Gastroesophageal sphincter (tissue), 4 donors: Measurements from ENCODE around the gene ZMIZ1. TPM values are rescaled to one million over a fixed set of nuclear protein-coding genes. Genes with fewer than 3 reads are reported as not detected.

Experiments
- ATAC-seq: fragments of 150-250 bp; one replicate; pipeline ENCODE4 v1.9.1; 2016; ENCODE audit warnings: mild to moderate bottlenecking, moderate library complexity
- H3K27ac ChIP-seq, 4 donors: fragments of 200-600 bp; sonication (generic) in 3 of 4; 1 replicate in 3 of 4; 2 replicates in 1 of 4; pipeline ENCODE4 v1.5.1; 2016 to 2019
- H3K27me3 ChIP-seq: fragments of 200-600 bp; sonication (generic); one replicate; pipeline ENCODE4 v1.5.1; 2019
- H3K36me3 ChIP-seq, 2 donors: fragments of 200-600 bp; sonication (generic); one replicate each; pipeline ENCODE4 v1.5.1; 2019; ENCODE audit warnings: control low read depth in 1 of 2
- H3K4me1 ChIP-seq, 3 donors: fragments of 200-600 bp; sonication (generic); 1 replicate in 2 of 3; 2 replicates in 1 of 3; pipeline ENCODE4 v1.5.1; 2016 to 2019; ENCODE audit warnings: control low read depth in 2 of 3
- H3K4me3 ChIP-seq, 2 donors: fragments of 200-600 bp; sonication (generic); one replicate each; pipeline ENCODE4 v1.5.1; 2019; ENCODE audit warnings: mild to moderate bottlenecking in 1 of 2, moderate library complexity in 1 of 2
- H3K9me3 ChIP-seq, 3 donors: fragments of 200-600 bp; sonication (generic); one replicate each; pipeline ENCODE4 v1.5.1; 2017 to 2019; ENCODE audit warnings: control low read depth in 2 of 3
- EP300 ChIP-seq: sonication (generic); formaldehyde crosslinking; IDR thresholded peaks from one replicate; pipeline ENCODE4 v1.6.1; 2017; ENCODE audit warnings: antibody characterized with exemption, mild to moderate bottlenecking
- POLR2A ChIP-seq, 2 donors: fragments of 450-650 bp; IDR thresholded peaks; one replicate each; pipeline ENCODE4 v1.6.1; 2017; ENCODE audit warnings: antibody characterized with exemption in 2 of 2, mild to moderate bottlenecking in 2 of 2, moderate library complexity in 1 of 2
- POLR2AphosphoS5 ChIP-seq: sonication (generic); formaldehyde crosslinking; IDR thresholded peaks from one replicate; pipeline ENCODE4 v1.6.1; 2017; ENCODE audit warnings: antibody characterized with exemption
- WGBS, 2 donors: methylation state at CpG; one replicate each; pipeline ENCODE4 v1.1.5; 2018; ENCODE audit warnings: low coverage in 1 of 2; 5-methylcytosine and 5-hydroxymethylcytosine counted together
- total RNA-seq, 4 donors: library from RNA; depleted of rRNA; stranded (reverse); fragments of >200 nt; gene quantifications; one replicate each; pipeline ENCODE4 v1.1.0, GENCODE V29; 2016
- TF ChIP-seq, protein P1 (sequence below), 4 experiments: fragments of 200-600 bp in 2 of 4; fragments of 450-650 bp in 2 of 4; sonication (generic) in 1 of 4; IDR thresholded peaks; one replicate each; pipeline ENCODE4 v1.5.1; 2017 to 2019; ENCODE audit warnings: antibody characterized with exemption in 4 of 4, mild to moderate bottlenecking in 2 of 4, moderate library complexity in 2 of 4

ZMIZ1 gene
- total RNA-seq, 4 donors from 2014 or later, result 36.3 to 79.2 (median 67.1) TPM

DNA sequence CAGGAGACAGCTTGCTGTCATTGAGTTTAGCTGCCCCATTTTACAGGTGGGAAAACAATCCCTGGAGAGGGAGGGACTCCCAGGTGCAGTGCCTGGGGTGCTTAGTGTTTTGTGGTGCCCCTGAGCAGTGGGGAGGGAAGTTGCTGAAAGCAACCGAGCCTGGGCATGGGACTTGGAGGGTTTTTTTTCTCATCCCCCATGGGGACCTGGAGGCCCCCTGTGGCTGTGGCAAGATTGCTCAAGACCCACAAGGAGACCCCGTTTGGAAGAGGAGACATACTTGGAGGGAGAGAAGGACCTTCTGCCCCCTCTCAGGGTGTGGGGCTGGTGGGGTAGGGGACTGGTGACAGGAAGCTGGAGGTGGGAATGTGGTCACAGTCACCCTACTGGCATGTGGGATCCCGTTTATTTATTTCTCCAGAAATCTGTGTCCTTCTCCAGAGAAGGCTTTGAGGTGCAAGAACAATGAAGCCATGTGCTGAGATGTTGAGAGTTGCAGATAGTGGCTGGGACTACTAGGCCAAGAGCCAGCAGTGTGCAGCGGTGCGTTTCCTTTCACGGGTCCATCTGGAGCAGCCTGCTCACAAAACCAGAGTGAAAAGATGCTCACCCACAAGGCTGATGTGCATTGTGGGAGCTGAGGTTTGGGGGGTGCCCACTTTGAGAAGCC lies 21.5 kb downstream of the ZMIZ1 start:
- no peaks in the 10 kb centered on the region for H3K9me3 ChIP-seq
- WGBS, 2 donors, result 0% methylated on average over 1 of the region's 6 CpGs; no CpG with 5 or more reads in 1 of the 2 donors
- H3K36me3 ChIP-seq, result peaks cover 0 to 5% of the 10 kb centered on the region in 2 donors
- no peak overlapping the region for H3K4me3 ChIP-seq
- peak overlapping the region in 3 of 4 donors; percentile 44 to 83 (median 75) for H3K27ac ChIP-seq
- no peak for ATAC-seq
- TF ChIP-seq, protein P1, sequence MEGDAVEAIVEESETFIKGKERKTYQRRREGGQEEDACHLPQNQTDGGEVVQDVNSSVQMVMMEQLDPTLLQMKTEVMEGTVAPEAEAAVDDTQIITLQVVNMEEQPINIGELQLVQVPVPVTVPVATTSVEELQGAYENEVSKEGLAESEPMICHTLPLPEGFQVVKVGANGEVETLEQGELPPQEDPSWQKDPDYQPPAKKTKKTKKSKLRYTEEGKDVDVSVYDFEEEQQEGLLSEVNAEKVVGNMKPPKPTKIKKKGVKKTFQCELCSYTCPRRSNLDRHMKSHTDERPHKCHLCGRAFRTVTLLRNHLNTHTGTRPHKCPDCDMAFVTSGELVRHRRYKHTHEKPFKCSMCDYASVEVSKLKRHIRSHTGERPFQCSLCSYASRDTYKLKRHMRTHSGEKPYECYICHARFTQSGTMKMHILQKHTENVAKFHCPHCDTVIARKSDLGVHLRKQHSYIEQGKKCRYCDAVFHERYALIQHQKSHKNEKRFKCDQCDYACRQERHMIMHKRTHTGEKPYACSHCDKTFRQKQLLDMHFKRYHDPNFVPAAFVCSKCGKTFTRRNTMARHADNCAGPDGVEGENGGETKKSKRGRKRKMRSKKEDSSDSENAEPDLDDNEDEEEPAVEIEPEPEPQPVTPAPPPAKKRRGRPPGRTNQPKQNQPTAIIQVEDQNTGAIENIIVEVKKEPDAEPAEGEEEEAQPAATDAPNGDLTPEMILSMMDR (IDR thresholded peaks at IDR 0.05), result no peak
- TF ChIP-seq POLR2A (IDR thresholded peaks at IDR 0.05), result no peak
- TF ChIP-seq EP300, result no peak
- no peak for TF ChIP-seq POLR2AphosphoS5
- peaks cover 4 to 99% (median 80%) of the 10 kb centered on the region in 3 donors for H3K4me1 ChIP-seq
- no peaks in the 10 kb centered on the region for H3K27me3 ChIP-seq

DNA sequence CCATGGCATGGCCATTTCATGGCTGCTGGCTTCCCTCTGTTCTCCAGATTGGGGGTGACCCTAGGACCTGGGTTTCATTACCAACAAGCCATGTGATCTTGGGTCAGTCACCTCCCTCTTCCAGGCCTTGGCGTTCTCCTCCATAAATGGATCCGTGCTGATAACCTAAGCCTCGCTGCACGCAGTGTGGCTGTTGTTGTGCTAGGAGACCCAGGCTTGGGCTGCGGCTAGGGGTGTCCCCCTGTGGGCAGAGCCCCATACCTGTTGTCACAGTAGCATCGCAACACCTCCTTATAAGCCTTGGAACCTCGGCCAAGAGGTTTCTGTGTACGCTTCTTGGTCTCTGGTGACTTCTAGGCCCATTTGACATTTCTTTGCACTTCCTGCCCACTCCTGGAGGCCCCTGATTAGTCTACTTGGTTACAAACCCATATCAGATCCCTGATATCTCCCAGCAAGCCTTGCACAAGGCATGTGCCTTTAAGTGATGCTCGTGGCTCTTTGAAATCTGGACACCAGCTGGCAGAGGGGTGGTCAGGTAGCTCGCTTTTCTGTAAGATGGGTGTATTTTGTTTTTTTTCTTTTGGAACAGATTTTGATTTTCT lies 23.6 kb downstream of the ZMIZ1 start:
- H3K36me3 ChIP-seq, result peaks cover 0 to 5% of the 10 kb centered on the region in 2 donors
- H3K27ac ChIP-seq, result peak overlapping the region in 3 of 4 donors; percentile 52 to 83 (median 79)
- H3K4me1 ChIP-seq, result peaks cover 4 to 100% (median 72%) of the 10 kb centered on the region in 3 donors
- no peaks in the 10 kb centered on the region for H3K9me3 ChIP-seq
- TF ChIP-seq EP300, result no peak
- no peak for TF ChIP-seq POLR2A (IDR thresholded peaks at IDR 0.05)
- TF ChIP-seq, protein P1 (IDR thresholded peaks at IDR 0.05), result no peak
- no peak for TF ChIP-seq POLR2AphosphoS5
- ATAC-seq, result no peak
- 65 to 83% methylated on average over 5 to 6 of the region's 10 CpGs for WGBS, 2 donors
- H3K27me3 ChIP-seq, result no peaks in the 10 kb centered on the region
- no peak overlapping the region for H3K4me3 ChIP-seq

DNA sequence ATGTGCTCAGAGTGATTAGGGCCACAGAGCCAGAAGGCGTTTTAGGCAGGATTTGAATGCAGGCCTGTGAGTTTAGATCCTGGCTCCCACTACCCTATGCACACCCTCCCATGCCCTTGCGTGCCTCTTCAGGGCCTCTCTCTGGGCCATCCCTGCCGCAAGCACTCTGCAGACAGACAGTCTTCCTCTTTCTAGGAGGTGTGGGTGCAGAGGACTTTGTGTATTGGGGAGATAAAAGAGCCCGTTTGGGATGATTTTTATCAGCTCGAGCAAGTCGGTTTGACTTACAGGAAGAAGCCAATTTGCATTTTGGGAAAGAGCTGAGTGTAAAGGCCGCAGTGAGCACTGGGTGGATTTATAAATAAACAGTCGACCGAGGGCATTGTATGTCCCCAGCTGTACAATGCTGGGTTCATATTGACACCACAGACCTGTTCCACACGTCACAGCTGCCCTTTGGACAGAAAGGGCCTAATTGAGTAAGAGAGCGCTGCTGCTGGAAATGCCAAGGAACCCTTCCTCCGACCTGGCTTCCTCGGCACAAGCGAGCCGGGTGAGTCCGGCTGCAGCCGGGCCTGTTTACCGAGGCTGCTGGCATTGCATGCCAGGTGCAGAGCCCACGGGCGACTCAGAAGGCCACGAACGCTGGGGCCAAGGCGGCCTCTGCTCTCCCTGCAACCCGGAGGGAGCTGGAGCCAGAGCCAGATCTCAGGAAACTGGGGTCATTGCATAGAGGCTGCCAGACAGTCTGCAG lies 25.1 kb downstream of the ZMIZ1 start:
- WGBS, 2 donors, result 0 to 21% methylated on average over 2 to 10 of the region's 24 CpGs
- peaks cover 0 to 100% (median 70%) of the 10 kb centered on the region in 3 donors for H3K4me1 ChIP-seq
- H3K27ac ChIP-seq, result peak overlapping the region; percentile 51 to 83 (median 79)
- H3K9me3 ChIP-seq, result no peaks in the 10 kb centered on the region
- no peak for TF ChIP-seq POLR2A (IDR thresholded peaks at IDR 0.05)
- TF ChIP-seq EP300, result no peak
- TF ChIP-seq POLR2AphosphoS5, result peak; percentile 94
- TF ChIP-seq, protein P1 (IDR thresholded peaks at IDR 0.05), result no peak
- H3K4me3 ChIP-seq, result peak overlapping the region in 1 of 2 donors; percentile 12
- peaks cover 0 to 5% of the 10 kb centered on the region in 2 donors for H3K36me3 ChIP-seq
- H3K27me3 ChIP-seq, result no peaks in the 10 kb centered on the region
- peak; percentile 77 for ATAC-seq

DNA sequence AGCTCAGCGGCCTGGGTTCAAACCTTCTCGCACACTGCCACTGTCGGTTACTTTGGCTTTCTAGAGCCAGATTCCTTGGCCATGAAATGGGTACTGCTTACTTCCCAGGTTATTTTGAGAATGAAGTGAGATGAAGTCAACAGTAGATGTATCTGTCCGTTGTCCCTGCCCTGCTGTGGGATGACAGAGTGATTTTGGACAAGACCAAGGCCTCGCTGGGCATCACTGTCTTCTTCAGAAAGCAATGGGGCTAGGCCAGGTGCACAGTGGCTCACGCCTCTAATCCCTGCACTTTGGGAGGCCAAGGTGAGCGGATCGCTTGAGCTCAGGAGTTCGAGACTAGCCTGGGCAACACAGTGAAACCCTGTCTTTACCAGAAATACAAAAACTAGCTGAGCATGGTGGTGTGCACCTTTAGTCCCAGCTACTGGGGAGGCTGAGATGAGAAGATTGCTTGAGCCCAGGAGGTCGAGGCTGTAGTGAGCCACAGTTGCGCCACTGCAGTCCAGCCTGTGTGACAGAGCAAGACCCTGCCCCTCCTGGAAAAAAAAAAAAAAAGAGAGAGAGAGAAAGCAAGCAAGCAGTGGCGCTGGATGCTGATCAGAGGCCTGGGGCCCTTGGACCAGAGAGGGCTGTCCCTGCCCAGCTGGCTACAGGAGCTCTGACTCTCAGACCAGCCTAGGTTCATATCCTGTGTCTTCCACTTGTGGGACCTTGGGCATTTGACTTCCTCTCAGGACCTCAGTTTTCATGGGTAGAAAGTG lies 25.8 kb downstream of the ZMIZ1 start:
- H3K9me3 ChIP-seq, result no peaks in the 10 kb centered on the region
- 100% methylated on average over 1 of the region's 12 CpGs; no CpG with 5 or more reads in 1 of the 2 donors for WGBS, 2 donors
- no peaks in the 10 kb centered on the region for H3K27me3 ChIP-seq
- H3K36me3 ChIP-seq, result no peaks in the 10 kb centered on the region
- peak overlapping the region; percentile 51 to 83 (median 79) for H3K27ac ChIP-seq
- TF ChIP-seq POLR2AphosphoS5, result no peak
- TF ChIP-seq EP300, result no peak
- TF ChIP-seq, protein P1 (IDR thresholded peaks at IDR 0.05), result no peak
- no peak for TF ChIP-seq POLR2A (IDR thresholded peaks at IDR 0.05)
- peaks cover 0 to 100% (median 69%) of the 10 kb centered on the region in 3 donors for H3K4me1 ChIP-seq
- ATAC-seq, result no peak
- H3K4me3 ChIP-seq, result peak overlapping the region in 1 of 2 donors; percentile 12
